Testis (tissue), 3 donors: Measurements from ENCODE around the gene POLR1A. TPM values are rescaled to one million over a fixed set of nuclear protein-coding genes. Genes with fewer than 3 reads are reported as not detected.
A peak's percentile ranks its signal among the peaks of the same experiment; 100 is the strongest.

ENCODE experiments used
- DNase-seq: peaks from one replicate; pipeline ENCODE4 v3.0.0-alpha.2; 2019
- H3K27ac ChIP-seq, 2 donors: fragments of 200-600 bp; sonication (generic); one replicate each; pipeline ENCODE4 v1.5.1; 2019
- H3K27me3 ChIP-seq: fragments of 200-600 bp; sonication (generic); one replicate; pipeline ENCODE4 v1.5.1; 2019
- H3K36me3 ChIP-seq: fragments of 200-600 bp; sonication (generic); one replicate; pipeline ENCODE4 v1.5.1; 2017; ENCODE audit warnings: low read depth; ENCODE audit errors: missing control alignments
- H3K4me1 ChIP-seq: fragments of 200-600 bp; sonication (generic); one replicate; pipeline ENCODE4 v1.5.1; 2019
- H3K4me3 ChIP-seq, 2 donors: fragments of 200-600 bp; sonication (generic); one replicate each; pipeline ENCODE4 v1.5.1; 2017 to 2019
- H3K9me3 ChIP-seq: fragments of 200-600 bp; sonication (generic); one replicate; pipeline ENCODE4 v1.5.1; 2017
- CTCF ChIP-seq, 3 experiments: fragments of 450-650 bp in 2 of 3; fragments of 200-600 bp in 1 of 3; sonication (generic) in 1 of 3; IDR thresholded peaks; one replicate each; pipeline ENCODE4 v1.5.1; 2016 to 2019; ENCODE audit warnings: antibody characterized with exemption in 3 of 3, mild to moderate bottlenecking in 2 of 3, moderate library complexity in 1 of 3
- POLR2A ChIP-seq: fragments of 450-650 bp; IDR thresholded peaks from one replicate; pipeline ENCODE4 v1.6.1; 2017; ENCODE audit warnings: antibody characterized with exemption, mild to moderate bottlenecking, moderate library complexity
- WGBS, 2 donors: methylation state at CpG; one replicate each; pipeline ENCODE4 v1.1.5; 2018; 5-methylcytosine and 5-hydroxymethylcytosine counted together
- intact Hi-C: fragments of 100-400 bp; cut with DNase I; formaldehyde crosslinking; loops from one replicate; pipeline ENCODE4 v1.15.1; 2023; ENCODE audit warnings: low total_unique reads
- polyA plus RNA-seq: library from polyadenylated mRNA; stranded (reverse); fragments of 350-450 nt; fragmentation: Illumina TruSeq; extraction: RNeasy Lipid Tissue Mini Kit (QIAGEN cat#74804); gene quantifications from one replicate; pipeline ENCODE4 v1.2.3, GENCODE V29; 2014; ENCODE audit warnings: low read depth, low replicate concordance; ENCODE audit not compliant: insufficient read depth
- total RNA-seq, 2 donors: library from RNA; depleted of rRNA; stranded (reverse); fragments of >200 nt; gene quantifications; one replicate each; pipeline ENCODE4 v1.2.3, GENCODE V29; 2016

POLR1A gene
- total and polyA plus RNA-seq, 3 donors from 2014 or later = 20.0 to 28.7 (median 28.1) TPM

- TF ChIP-seq POLR2A = no peak
- TF ChIP-seq CTCF (IDR thresholded peaks at IDR 0.05) = no peak
- 86 to 100% methylated on average over 1 of the region's 1 CpG for WGBS, 2 donors
- H3K36me3 ChIP-seq = no peaks in the 10 kb centered on the region
- H3K27ac ChIP-seq = no peak overlapping the region
- no peak overlapping the region for H3K4me3 ChIP-seq
- H3K9me3 ChIP-seq = no peaks in the 10 kb centered on the region
- intact Hi-C loops = no loop called here
- H3K4me1 ChIP-seq = no peaks in the 10 kb centered on the region
- H3K27me3 ChIP-seq = no peaks in the 10 kb centered on the region
- DNase-seq = no peak
Observed at GRCh38 chr2:86049529-86049928, 56.2 kb downstream of the POLR1A start.

- Histone ChIP-seq H3K36me3 (no peaks in the 10 kb centered on the region), H3K9me3 (no peaks in the 10 kb centered on the region), H3K27me3 (no peaks in the 10 kb centered on the region), H3K27ac (no peak overlapping the region), H3K4me3 (no peak overlapping the region), H3K4me1 (no peaks in the 10 kb centered on the region)
- 89 to 91% methylated on average over 11 of the region's 11 CpGs for WGBS, 2 donors
- intact Hi-C loops = no loop called here
- no peak for DNase-seq
- no peak for TF ChIP-seq CTCF (IDR thresholded peaks at IDR 0.05)
- no peak for TF ChIP-seq POLR2A
Observed at GRCh38 chr2:86048888-86049287, 56.8 kb downstream of the POLR1A start.

- no peak overlapping the region for H3K4me3 ChIP-seq
- no peaks in the 10 kb centered on the region for H3K9me3 ChIP-seq
- TF ChIP-seq CTCF (IDR thresholded peaks at IDR 0.05) (no peak), POLR2A (no peak)
- no peaks in the 10 kb centered on the region for H3K4me1 ChIP-seq
- H3K27ac ChIP-seq = no peak overlapping the region
- no peak for DNase-seq
- intact Hi-C loops = no loop called here
- WGBS, 2 donors = 91 to 92% methylated on average over 3 of the region's 3 CpGs
- no peaks in the 10 kb centered on the region for H3K36me3 ChIP-seq
- H3K27me3 ChIP-seq = no peaks in the 10 kb centered on the region
Observed at GRCh38 chr2:86048383-86048701, 57.3 kb downstream of the POLR1A start.

DNA sequence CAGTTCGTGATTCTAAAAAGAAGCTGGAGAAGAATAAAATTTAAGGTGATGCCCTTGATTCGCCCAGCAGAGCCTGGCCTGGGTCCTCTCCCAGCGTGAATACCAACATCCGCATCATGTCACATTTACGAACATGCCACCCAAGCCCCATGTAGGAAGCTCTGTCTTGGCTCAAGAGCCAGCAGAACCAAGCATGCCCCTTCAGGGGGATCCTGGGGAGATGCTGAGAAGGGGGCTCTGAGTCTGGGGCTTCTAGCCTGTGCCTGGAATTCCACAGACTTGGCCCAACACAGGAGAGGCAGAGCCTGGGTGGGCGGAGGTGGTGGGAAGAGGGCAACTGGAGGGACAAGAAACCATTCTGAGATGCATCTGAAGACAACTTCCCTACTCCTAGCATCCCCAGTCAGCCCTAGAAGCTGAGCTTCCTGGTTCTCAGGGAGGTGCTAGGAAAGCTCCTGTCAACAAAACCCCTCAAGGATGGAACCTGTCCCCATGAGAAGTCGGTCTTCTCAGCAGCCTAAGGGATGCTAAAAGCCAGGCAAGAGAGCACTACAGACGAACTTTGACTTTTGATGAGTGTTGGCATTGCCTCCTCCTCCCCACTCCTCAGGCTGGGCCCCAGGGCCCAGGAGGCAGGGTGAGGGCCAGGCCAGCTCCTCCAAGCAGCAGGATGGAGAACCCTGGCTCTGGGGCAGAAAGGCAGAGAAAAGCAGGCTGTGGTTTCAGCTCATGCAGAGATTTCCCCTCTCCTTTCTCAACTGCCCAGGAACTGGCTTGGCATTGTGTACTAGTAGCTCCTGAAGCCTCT lies 57.9 kb downstream of the POLR1A start:
- intact Hi-C loops = no loop called here
- 92 to 95% methylated on average over 8 of the region's 8 CpGs for WGBS, 2 donors
- Histone ChIP-seq H3K9me3 (no peaks in the 10 kb centered on the region), H3K4me1 (no peaks in the 10 kb centered on the region), H3K4me3 (no peak overlapping the region), H3K36me3 (no peaks in the 10 kb centered on the region), H3K27me3 (no peaks in the 10 kb centered on the region), H3K27ac (no peak overlapping the region)
- no peak for TF ChIP-seq POLR2A
- no peak for TF ChIP-seq CTCF (IDR thresholded peaks at IDR 0.05)
- DNase-seq = no peak

DNA sequence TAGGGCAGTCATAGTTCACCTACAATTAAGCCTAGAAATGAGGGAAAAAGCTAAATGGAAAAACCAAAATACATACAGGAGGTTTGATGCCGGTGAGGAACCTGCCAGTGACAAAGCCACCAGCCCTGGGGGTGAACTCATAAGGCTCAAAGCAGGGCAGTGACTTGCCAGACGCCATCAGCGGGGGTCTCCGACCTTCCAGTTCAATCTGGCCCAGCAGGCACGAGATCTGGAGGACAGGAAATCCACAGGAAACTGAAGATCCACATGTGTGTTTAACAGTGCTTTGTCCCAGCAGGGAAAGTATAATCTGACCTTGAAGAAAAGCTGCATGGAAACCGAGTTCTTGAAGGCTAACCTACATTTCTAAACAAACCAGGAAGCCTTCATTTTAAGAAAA lies 60.1 kb downstream of the POLR1A start:
- no peaks in the 10 kb centered on the region for H3K4me1 ChIP-seq
- TF ChIP-seq CTCF (IDR thresholded peaks at IDR 0.05) (no peak), POLR2A (no peak)
- H3K9me3 ChIP-seq = no peaks in the 10 kb centered on the region
- H3K27me3 ChIP-seq = no peaks in the 10 kb centered on the region
- DNase-seq = peak; percentile 9
- no peak overlapping the region for H3K4me3 ChIP-seq
- no peak overlapping the region for H3K27ac ChIP-seq
- intact Hi-C loops = no loop called here
- 51 to 74% methylated on average over 6 of the region's 6 CpGs for WGBS, 2 donors
- no peaks in the 10 kb centered on the region for H3K36me3 ChIP-seq
